ENCODE data around the gene TMEM9. TPM values are rescaled to one million over a fixed set of nuclear protein-coding genes. Genes with fewer than 3 reads are reported as not detected.
A peak's percentile ranks its signal among the peaks of the same experiment; 100 is the strongest.

TMEM9 gene
- total RNA-seq, 4 donors from 2014 or later: 73.6 to 163 (median 117) TPM

DNA sequence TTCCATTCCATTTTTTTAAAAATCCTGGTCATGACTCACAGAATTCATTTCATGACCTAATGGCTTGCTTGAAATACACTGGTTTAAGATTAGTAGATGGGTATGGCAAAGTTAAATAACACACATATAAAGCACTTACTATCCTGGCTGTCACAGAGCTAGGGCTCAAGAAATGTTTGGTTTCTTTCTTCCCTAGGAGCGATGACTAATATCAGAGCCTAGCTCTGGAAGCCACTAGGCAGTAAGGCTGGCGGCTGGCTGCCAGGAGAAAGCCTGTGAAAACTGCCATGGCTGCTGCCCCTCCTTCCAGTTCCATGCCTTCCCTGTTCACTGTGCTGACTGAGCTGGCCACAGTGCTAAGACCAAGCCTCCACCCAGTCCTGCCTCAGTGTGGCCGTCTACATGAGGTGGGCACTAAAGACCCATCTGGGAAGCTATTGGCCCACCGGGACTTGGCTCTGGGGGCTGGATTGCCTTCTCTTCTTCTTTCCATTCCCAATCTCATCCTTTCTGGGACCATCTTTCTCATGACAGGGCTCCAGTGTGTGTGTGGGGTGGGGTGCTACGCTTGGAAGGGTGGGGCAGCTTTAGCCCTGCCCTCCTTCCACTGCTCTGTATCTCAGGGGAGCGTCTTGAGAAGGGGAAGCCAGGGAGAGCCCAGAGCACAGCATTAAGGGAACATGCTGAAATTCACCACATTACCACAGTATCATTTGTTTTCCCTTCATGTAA is 16.5 kb downstream of the TMEM9 start:
- peaks cover 0 to 7% of the 10 kb centered on the region in 2 donors for H3K4me1 ChIP-seq
- peak; percentile 65 to 71 for DNase-seq
- no peak for TF ChIP-seq POLR2A (IDR thresholded peaks at IDR 0.05)
- TF ChIP-seq, protein P1, sequence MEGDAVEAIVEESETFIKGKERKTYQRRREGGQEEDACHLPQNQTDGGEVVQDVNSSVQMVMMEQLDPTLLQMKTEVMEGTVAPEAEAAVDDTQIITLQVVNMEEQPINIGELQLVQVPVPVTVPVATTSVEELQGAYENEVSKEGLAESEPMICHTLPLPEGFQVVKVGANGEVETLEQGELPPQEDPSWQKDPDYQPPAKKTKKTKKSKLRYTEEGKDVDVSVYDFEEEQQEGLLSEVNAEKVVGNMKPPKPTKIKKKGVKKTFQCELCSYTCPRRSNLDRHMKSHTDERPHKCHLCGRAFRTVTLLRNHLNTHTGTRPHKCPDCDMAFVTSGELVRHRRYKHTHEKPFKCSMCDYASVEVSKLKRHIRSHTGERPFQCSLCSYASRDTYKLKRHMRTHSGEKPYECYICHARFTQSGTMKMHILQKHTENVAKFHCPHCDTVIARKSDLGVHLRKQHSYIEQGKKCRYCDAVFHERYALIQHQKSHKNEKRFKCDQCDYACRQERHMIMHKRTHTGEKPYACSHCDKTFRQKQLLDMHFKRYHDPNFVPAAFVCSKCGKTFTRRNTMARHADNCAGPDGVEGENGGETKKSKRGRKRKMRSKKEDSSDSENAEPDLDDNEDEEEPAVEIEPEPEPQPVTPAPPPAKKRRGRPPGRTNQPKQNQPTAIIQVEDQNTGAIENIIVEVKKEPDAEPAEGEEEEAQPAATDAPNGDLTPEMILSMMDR (IDR thresholded peaks at IDR 0.05): no peak
- H3K4me3 ChIP-seq: no peak overlapping the region
- H3K27ac ChIP-seq: peak overlapping the region; percentile 75 to 78
- H3K9me3 ChIP-seq: no peaks in the 10 kb centered on the region
- intact Hi-C loops (cut with DNase I; ENCODE audit: low total_unique reads): no loop called here
- H3K36me3 ChIP-seq: no peaks in the 10 kb centered on the region
- no peaks in the 10 kb centered on the region for H3K27me3 ChIP-seq

DNA sequence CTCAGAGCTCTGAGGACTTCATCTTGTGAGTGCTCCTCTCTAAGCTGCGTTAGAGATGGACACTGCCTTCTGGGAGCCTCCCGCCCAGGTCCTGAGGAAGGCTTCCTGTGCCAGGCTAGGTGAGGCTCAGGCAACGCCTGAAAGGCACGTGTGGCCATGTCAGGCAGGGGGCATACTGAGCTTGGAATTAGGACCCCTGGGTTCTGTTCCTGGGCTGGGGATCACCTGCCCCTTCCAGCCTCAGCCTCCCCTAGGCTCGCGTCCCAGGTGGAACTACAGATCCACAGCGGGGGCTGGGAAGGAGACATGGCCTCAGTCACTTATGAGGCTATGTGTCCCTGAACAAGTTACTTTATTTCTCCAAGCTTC is 17.3 kb downstream of the TMEM9 start:
- peaks cover 0 to 7% of the 10 kb centered on the region in 2 donors for H3K4me1 ChIP-seq
- no peak for DNase-seq
- intact Hi-C loops (cut with DNase I; ENCODE audit: low total_unique reads): no loop called here
- no peaks in the 10 kb centered on the region for H3K27me3 ChIP-seq
- H3K27ac ChIP-seq: peak overlapping the region; percentile 59 to 75
- TF ChIP-seq, protein P1 (IDR thresholded peaks at IDR 0.05): no peak
- TF ChIP-seq POLR2A (IDR thresholded peaks at IDR 0.05): no peak
- H3K4me3 ChIP-seq: no peak overlapping the region
- no peaks in the 10 kb centered on the region for H3K9me3 ChIP-seq
- H3K36me3 ChIP-seq: no peaks in the 10 kb centered on the region

DNA sequence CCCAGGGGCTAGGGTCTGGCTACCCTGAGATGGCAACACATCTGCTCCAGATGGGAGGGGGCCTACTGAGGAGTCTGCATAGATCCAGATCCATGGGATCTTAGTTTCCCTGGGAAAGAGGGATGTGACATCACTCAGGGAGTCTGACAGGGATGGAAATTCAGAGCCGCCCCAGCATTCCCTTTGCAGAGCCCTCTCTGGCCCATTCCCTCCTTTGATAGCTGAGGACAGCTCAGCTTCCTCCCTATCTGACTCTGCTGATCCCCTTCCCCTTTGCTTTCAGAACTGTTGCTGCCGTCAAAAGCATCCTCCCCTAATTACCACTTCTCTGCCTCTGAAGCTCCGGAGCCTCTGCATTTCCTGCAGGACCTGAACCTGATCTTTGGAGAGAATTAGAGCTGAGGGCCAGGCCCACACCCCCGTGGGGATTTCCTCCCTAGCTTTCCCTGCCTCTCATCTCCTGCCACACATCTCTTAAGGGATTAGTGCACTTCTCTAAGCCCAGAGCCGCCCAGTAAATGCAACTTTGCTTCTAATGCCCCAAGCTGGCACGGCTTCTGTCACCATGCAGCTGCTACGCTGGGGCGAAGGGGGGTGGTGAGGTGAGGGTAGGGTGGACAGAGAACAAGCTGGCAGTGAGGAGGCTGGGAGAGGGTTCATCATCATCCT is 17.8 kb downstream of the TMEM9 start:
- no peaks in the 10 kb centered on the region for H3K27me3 ChIP-seq
- H3K27ac ChIP-seq: peak overlapping the region in 1 of 2 donors; percentile 59
- no peak for DNase-seq
- peaks cover 0 to 7% of the 10 kb centered on the region in 2 donors for H3K4me1 ChIP-seq
- H3K36me3 ChIP-seq: no peaks in the 10 kb centered on the region
- no peaks in the 10 kb centered on the region for H3K9me3 ChIP-seq
- intact Hi-C loops (cut with DNase I; ENCODE audit: low total_unique reads): no loop called here
- no peak overlapping the region for H3K4me3 ChIP-seq
- TF ChIP-seq, protein P1 (IDR thresholded peaks at IDR 0.05): no peak
- no peak for TF ChIP-seq POLR2A (IDR thresholded peaks at IDR 0.05)

DNA sequence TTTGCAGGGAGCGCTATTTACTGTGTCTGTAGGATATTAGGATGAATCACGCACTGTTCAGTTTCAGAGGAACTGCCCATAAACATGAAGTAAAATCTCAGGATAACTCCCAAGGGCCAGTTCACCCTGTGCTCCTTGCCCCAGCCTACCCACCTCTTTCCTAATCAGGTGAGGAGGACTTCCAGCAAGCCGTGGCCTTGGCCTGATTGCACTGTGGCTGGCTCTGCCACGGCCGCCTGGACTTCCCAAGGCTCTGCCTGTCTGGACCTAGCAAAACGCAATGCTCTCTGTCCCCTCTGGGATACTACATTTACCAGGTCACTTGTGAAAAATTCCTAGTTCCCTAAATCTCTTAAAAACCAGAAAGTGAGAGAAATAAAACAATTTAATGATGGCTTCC is 19.9 kb downstream of the TMEM9 start:
- TF ChIP-seq, protein P1 (IDR thresholded peaks at IDR 0.05): no peak
- no peak for TF ChIP-seq POLR2A (IDR thresholded peaks at IDR 0.05)
- H3K36me3 ChIP-seq: no peaks in the 10 kb centered on the region
- DNase-seq: no peak
- no peaks in the 10 kb centered on the region for H3K27me3 ChIP-seq
- H3K4me1 ChIP-seq: peaks cover 0 to 7% of the 10 kb centered on the region in 2 donors
- intact Hi-C loops (cut with DNase I; ENCODE audit: low total_unique reads): no loop called here
- H3K27ac ChIP-seq: no peak overlapping the region
- H3K4me3 ChIP-seq: no peak overlapping the region
- H3K9me3 ChIP-seq: no peaks in the 10 kb centered on the region

DNA sequence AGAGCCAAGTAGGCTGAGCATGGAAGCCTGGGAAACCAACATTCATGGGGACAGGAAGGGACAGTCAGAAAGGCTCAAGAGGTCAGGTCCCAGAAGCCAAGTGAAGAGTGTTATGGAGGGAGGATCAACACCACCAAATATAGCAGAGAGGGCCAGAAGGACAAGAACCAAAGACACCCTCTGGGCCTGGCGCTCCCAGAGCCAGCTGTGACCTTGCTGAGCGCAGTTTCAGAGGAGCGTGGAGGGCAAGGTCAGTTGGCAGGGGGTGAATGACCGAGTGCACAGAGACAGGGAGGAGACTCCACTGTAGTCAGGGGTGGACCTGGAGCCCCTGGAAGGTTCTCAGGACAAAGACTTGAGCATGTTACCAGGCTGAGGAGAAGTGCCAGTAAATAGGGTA is 22.9 kb downstream of the TMEM9 start:
- H3K27me3 ChIP-seq: no peaks in the 10 kb centered on the region
- TF ChIP-seq, protein P1 (IDR thresholded peaks at IDR 0.05): no peak
- TF ChIP-seq POLR2A (IDR thresholded peaks at IDR 0.05): no peak
- H3K9me3 ChIP-seq: no peaks in the 10 kb centered on the region
- no peak overlapping the region for H3K27ac ChIP-seq
- no peaks in the 10 kb centered on the region for H3K36me3 ChIP-seq
- H3K4me3 ChIP-seq: no peak overlapping the region
- peaks cover 0 to 4% of the 10 kb centered on the region in 2 donors for H3K4me1 ChIP-seq
- intact Hi-C loops (cut with DNase I; ENCODE audit: low total_unique reads): no loop called here
- DNase-seq: no peak
